Caco-2 (cell line): ENCODE measurements around the gene C8G. TPM values are rescaled to one million over a fixed set of nuclear protein-coding genes. Genes with fewer than 3 reads are reported as not detected.

Experiments
- BruUV-seq: library from RNA; stranded (reverse); fragments of 400-500 nt; replicated peaks from 2 replicates; lab custom pipeline; 2021; lab: Mats Ljungman, UMichigan
- CTCF ChIA-PET: fragments of 300-600 bp; sonication (Branson Sonifier 250); formaldehyde crosslinking; loops from one replicate; lab custom pipeline; 2022; ENCODE audit warnings: antibody characterized with exemption; lab: Charles Lee
- POLR2A ChIA-PET: fragments of 300-600 bp; sonication (Branson Sonifier 250); formaldehyde crosslinking; loops from one replicate; lab custom pipeline; 2022; ENCODE audit warnings: antibody characterized with exemption; lab: Charles Lee
- DNase-seq, 2 experiments: peaks; one replicate each; pipeline versions ENCODE4 v3.0.0 to v3.0.0-alpha.2; 2020 to 2022
- H3K27me3 ChIP-seq: replicated peaks from 2 replicates; pipeline ENCODE4 v1.6.0; 2011; ENCODE audit warnings: low read length; ENCODE audit not compliant: control insufficient read depth, insufficient read depth
- H3K36me3 ChIP-seq: 2 replicates; pipeline ENCODE4 v1.5.1; 2011; ENCODE audit warnings: low read length; ENCODE audit not compliant: control insufficient read depth, insufficient read depth
- H3K4me1 ChIP-seq: fragments of 250-450 bp; sonication (Bioruptor Pico); 2 replicates; pipeline ENCODE4 v1.5.1; 2020; ENCODE audit warnings: mild to moderate bottlenecking
- H3K4me3 ChIP-seq: 2 replicates; pipeline ENCODE4 v1.5.1; 2011; ENCODE audit warnings: low read depth, mild to moderate bottlenecking, control low read depth, low read length
- H3K9me3 ChIP-seq: fragments of 250-450 bp; sonication (Bioruptor Pico); 2 replicates; pipeline ENCODE4 v1.5.1; 2020; ENCODE audit warnings: mild to moderate bottlenecking, moderate library complexity
- H3K27ac Mint-ChIP-seq: one replicate; pipeline ENCODE4 v1.8.0; 2022; ENCODE audit warnings: mixed read lengths; ENCODE audit not compliant: unreplicated experiment
- H3K27me3 Mint-ChIP-seq: one replicate; pipeline ENCODE4 v1.8.0; 2022; ENCODE audit warnings: mixed read lengths; ENCODE audit not compliant: insufficient read depth, unreplicated experiment
- H3K36me3 Mint-ChIP-seq: one replicate; pipeline ENCODE4 v1.8.0; 2022; ENCODE audit warnings: mild to moderate bottlenecking, mixed read lengths; ENCODE audit not compliant: insufficient read depth, unreplicated experiment
- H3K4me1 Mint-ChIP-seq: one replicate; pipeline ENCODE4 v1.8.0; 2022; ENCODE audit warnings: low read depth, mixed read lengths; ENCODE audit not compliant: unreplicated experiment
- H3K4me3 Mint-ChIP-seq: one replicate; pipeline ENCODE4 v1.8.0; 2022; ENCODE audit warnings: mild to moderate bottlenecking, moderate library complexity, mixed read lengths; ENCODE audit not compliant: unreplicated experiment
- H3K9me3 Mint-ChIP-seq: one replicate; pipeline ENCODE4 v1.8.0; 2022; ENCODE audit warnings: mixed read lengths; ENCODE audit not compliant: unreplicated experiment
- CTCF ChIP-seq, 2 experiments: fragments of 200-600 bp in 1 of 2; IDR thresholded peaks; 1 replicate in 1 of 2; 2 replicates in 1 of 2; pipeline versions ENCODE4 v1.5.1 to v1.8.0; 2011 to 2022; ENCODE audit warnings: antibody characterized with exemption in 1 of 2, control low read depth in 1 of 2, inconsistent platforms in 1 of 2, low read depth in 1 of 2, low read length in 1 of 2, mild to moderate bottlenecking in 1 of 2, moderate library complexity in 1 of 2; ENCODE audit not compliant: insufficient read depth in 1 of 2, severe bottlenecking in 1 of 2, unreplicated experiment in 1 of 2
- intact Hi-C: fragments of 100-400 bp; cut with micrococcal nuclease; formaldehyde crosslinking; loops from one replicate; pipeline ENCODE4 v1.10.0; 2022; ENCODE audit not compliant: unreplicated experiment
- total RNA-seq: library from RNA; stranded (reverse); gene quantifications from 2 replicates; pipeline ENCODE4 v1.2.3, GENCODE V29; 2022

C8G gene
- total RNA-seq, 1 experiment from 2014 or later = 0.77 TPM

GRCh38 chr9:136926154-136926704 lies 18.8 kb upstream of the C8G start:
- Histone ChIP-seq H3K36me3 (peaks cover 4% of the 10 kb centered on the region; the same call in 1 of the 2 replicates), H3K4me3 (no peak overlapping the region), H3K27me3 (no peaks in the 10 kb centered on the region), H3K4me1 (no peaks in the 10 kb centered on the region), H3K9me3 (0 out of 2 replicates have a peak, but pooled peaks cover 3% of the 10 kb centered on the region)
- Mint-ChIP-seq H3K4me3 (no peak overlapping the region), H3K36me3 (peaks cover 81% of the 10 kb centered on the region), H3K27me3 (no peaks in the 10 kb centered on the region), H3K4me1 (no peaks in the 10 kb centered on the region), H3K27ac (peak overlapping the region; percentile 18), H3K9me3 (no peaks in the 10 kb centered on the region)
- intact Hi-C loops = no loop called here
- BruUV-seq = TSS peak; percentile 54
- CTCF ChIA-PET = interaction anchor here (0.8 kb wide), 1 partner anchor 109 kb away, joined by 3 read pairs; no protein-coding TSS in a partner anchor
- POLR2A ChIA-PET = interaction anchor here (0.5 kb wide), 1 partner anchor 78 kb away, joined by 3 read pairs; no protein-coding TSS in a partner anchor
- TF ChIP-seq CTCF (IDR thresholded peaks at IDR 0.05; ENCODE audit: insufficient read depth in 1 of 2, low read depth in 1 of 2, low read length in 1 of 2, severe bottlenecking in 1 of 2, unreplicated experiment in 1 of 2) = no peak
- DNase-seq = no peak

- POLR2A ChIA-PET = no interaction called here
- no peak for DNase-seq
- Histone ChIP-seq H3K9me3 (peaks cover 8% of the 10 kb centered on the region), H3K27me3 (no peaks in the 10 kb centered on the region), H3K4me3 (no peak overlapping the region), H3K36me3 (peaks cover 4% of the 10 kb centered on the region; the same call in 1 of the 2 replicates), H3K4me1 (no peaks in the 10 kb centered on the region)
- intact Hi-C loops = no loop called here
- TF ChIP-seq CTCF (IDR thresholded peaks at IDR 0.05; ENCODE audit: insufficient read depth in 1 of 2, low read depth in 1 of 2, low read length in 1 of 2, severe bottlenecking in 1 of 2, unreplicated experiment in 1 of 2) = no peak
- Mint-ChIP-seq H3K4me1 (no peaks in the 10 kb centered on the region), H3K27me3 (no peaks in the 10 kb centered on the region), H3K36me3 (peaks cover 86% of the 10 kb centered on the region), H3K4me3 (no peak overlapping the region), H3K27ac (peak overlapping the region; percentile 18), H3K9me3 (no peaks in the 10 kb centered on the region)
- CTCF ChIA-PET = interaction anchor here (0.8 kb wide), 1 partner anchor 109 kb away, joined by 3 read pairs; no protein-coding TSS in a partner anchor
- BruUV-seq = no TSS peak
Measured at GRCh38 chr9:136926749-136927148, 18.3 kb upstream of the C8G start.

GRCh38 chr9:136927343-136928271 lies 17.4 kb upstream of the C8G start:
- BruUV-seq = no TSS peak
- peaks cover 85% of the 10 kb centered on the region for H3K36me3 Mint-ChIP-seq
- H3K9me3 Mint-ChIP-seq = no peaks in the 10 kb centered on the region
- POLR2A ChIA-PET = no interaction called here
- H3K27ac Mint-ChIP-seq = no peak overlapping the region
- peaks cover 11% of the 10 kb centered on the region for H3K9me3 ChIP-seq
- TF ChIP-seq CTCF (IDR thresholded peaks at IDR 0.05; ENCODE audit: insufficient read depth in 1 of 2, low read depth in 1 of 2, low read length in 1 of 2, severe bottlenecking in 1 of 2, unreplicated experiment in 1 of 2) = no peak
- DNase-seq = no peak
- no peaks in the 10 kb centered on the region for H3K4me1 Mint-ChIP-seq
- no peaks in the 10 kb centered on the region for H3K27me3 ChIP-seq
- no peak overlapping the region for H3K4me3 Mint-ChIP-seq
- CTCF ChIA-PET = no interaction called here
- H3K36me3 ChIP-seq = peaks cover 4% of the 10 kb centered on the region; the same call in 1 of the 2 replicates
- H3K4me3 ChIP-seq = no peak overlapping the region
- H3K27me3 Mint-ChIP-seq = no peaks in the 10 kb centered on the region
- no peaks in the 10 kb centered on the region for H3K4me1 ChIP-seq
- intact Hi-C loops = no loop called here
